HepG2 (cell line): ENCODE results near the gene TF. TPM values are rescaled to one million over a fixed set of nuclear protein-coding genes. Genes with fewer than 3 reads are reported as not detected.

Experiments
- ATM ChIP-seq: fragments of 450-650 bp; IDR thresholded peaks from 2 replicates; pipeline ENCODE4 v1.7.1; 2017; ENCODE audit warnings: mild to moderate bottlenecking, borderline replicate concordance
- CREM ChIP-seq, 2 experiments: sonication (generic) in 1 of 2; formaldehyde crosslinking in 1 of 2; IDR thresholded peaks; 2 replicates each; pipeline versions ENCODE4 v1.4.0 to v1.6.1; 2016 to 2020; ENCODE audit warnings: antibody characterized with exemption in 1 of 2, mild to moderate bottlenecking in 1 of 2, missing genetic modification reagents in 1 of 2
- FOXC1 ChIP-seq: sonication (generic); formaldehyde crosslinking; IDR thresholded peaks from 2 replicates; pipeline ENCODE4 v1.8.0; 2022; ENCODE audit warnings: mild to moderate bottlenecking, missing genetic modification reagents, borderline replicate concordance
- GMEB2 ChIP-seq: IDR thresholded peaks from 2 replicates; pipeline ENCODE4 v1.6.1; 2016; ENCODE audit warnings: missing biosample characterization, missing genetic modification reagents, low read depth
- IRF1 ChIP-seq: sonication (generic); formaldehyde crosslinking; IDR thresholded peaks from 2 replicates; pipeline ENCODE4 v1.4.0; 2020; ENCODE audit warnings: low read depth, mild to moderate bottlenecking, missing genetic modification reagents
- KDM5B ChIP-seq: sonication (generic); formaldehyde crosslinking; IDR thresholded peaks from 2 replicates; pipeline ENCODE4 v1.4.0; 2020; ENCODE audit warnings: missing genetic modification reagents, mild to moderate bottlenecking, borderline replicate concordance
- NCOA2 ChIP-seq: sonication (generic); formaldehyde crosslinking; IDR thresholded peaks from 2 replicates; pipeline ENCODE4 v1.8.0; 2022; ENCODE audit warnings: inconsistent platforms
- RBM39 ChIP-seq: fragments of 200-400 bp; formaldehyde crosslinking; IDR thresholded peaks from one replicate; pipeline ENCODE4 v1.6.1; 2018; ENCODE audit warnings: antibody characterized with exemption, mild to moderate bottlenecking, low read depth, low read length; ENCODE audit not compliant: poor library complexity, severe bottlenecking
- SKIL ChIP-seq: sonication (generic); formaldehyde crosslinking; IDR thresholded peaks from 2 replicates; pipeline ENCODE4 v1.8.0; 2022; ENCODE audit warnings: missing genetic modification reagents, mild to moderate bottlenecking, moderate library complexity, borderline replicate concordance
- SRSF9 ChIP-seq: fragments of 200-400 bp; formaldehyde crosslinking; IDR thresholded peaks from 2 replicates; pipeline ENCODE4 v1.6.1; 2018; ENCODE audit warnings: borderline replicate concordance, mild to moderate bottlenecking, low read depth, low read length; ENCODE audit not compliant: insufficient read depth, poor library complexity, severe bottlenecking
- SYNCRIP ChIP-seq: fragments of 200-400 bp; formaldehyde crosslinking; IDR thresholded peaks from 2 replicates; pipeline ENCODE4 v1.6.1; 2018; ENCODE audit warnings: mild to moderate bottlenecking, low read depth, low read length; ENCODE audit not compliant: insufficient read depth
- TEF ChIP-seq: sonication (generic); formaldehyde crosslinking; IDR thresholded peaks from 2 replicates; pipeline ENCODE4 v1.5.0; 2020; ENCODE audit warnings: missing genetic modification reagents
- TP53 ChIP-seq: sonication (generic); formaldehyde crosslinking; conservative IDR thresholded peaks from 2 replicates; pipeline ENCODE4 v1.4.0; 2020; ENCODE audit warnings: missing genetic modification reagents
- XBP1 ChIP-seq: sonication (generic); formaldehyde crosslinking; IDR thresholded peaks from 2 replicates; pipeline ENCODE4 v1.5.0; 2020; ENCODE audit warnings: missing genetic modification reagents
- YY1 ChIP-seq: IDR thresholded peaks from 2 replicates; pipeline ENCODE4 v1.6.1; 2011; ENCODE audit warnings: low read length, low read depth, moderate library complexity, mild to moderate bottlenecking; ENCODE audit not compliant: insufficient read depth, insufficient replicate concordance
- ZFP36 ChIP-seq: fragments of 150-350 bp; IDR thresholded peaks from 2 replicates; pipeline ENCODE4 v1.6.1; 2018; ENCODE audit warnings: borderline replicate concordance, low read length, low read depth; ENCODE audit not compliant: partially characterized antibody
- ZFP36L2 ChIP-seq: sonication (generic); formaldehyde crosslinking; IDR thresholded peaks from 2 replicates; pipeline ENCODE4 v1.4.0; 2020; ENCODE audit warnings: missing genetic modification reagents
- ZNF10 ChIP-seq: sonication (generic); formaldehyde crosslinking; IDR thresholded peaks from 2 replicates; pipeline ENCODE4 v1.4.0; 2020; ENCODE audit warnings: mild to moderate bottlenecking, low read depth, missing genetic modification reagents, borderline replicate concordance
- ZNF260 ChIP-seq: sonication (generic); formaldehyde crosslinking; IDR thresholded peaks from 2 replicates; pipeline ENCODE4 v1.4.0; 2020; ENCODE audit warnings: missing genetic modification reagents, low read depth, mild to moderate bottlenecking, borderline replicate concordance
- ZNF275 ChIP-seq: sonication (generic); formaldehyde crosslinking; IDR thresholded peaks from 2 replicates; pipeline ENCODE4 v1.8.0; 2022; ENCODE audit warnings: missing genetic modification reagents, mild to moderate bottlenecking, inconsistent platforms, borderline replicate concordance
- ZNF432 ChIP-seq: sonication (generic); formaldehyde crosslinking; IDR thresholded peaks from 2 replicates; pipeline ENCODE4 v1.5.0; 2020; ENCODE audit warnings: missing genetic modification reagents, mild to moderate bottlenecking, borderline replicate concordance
- ZNF441 ChIP-seq: sonication (generic); formaldehyde crosslinking; IDR thresholded peaks from 2 replicates; pipeline ENCODE4 v1.7.0; 2021; ENCODE audit warnings: missing genetic modification reagents, borderline replicate concordance
- ZSCAN12 ChIP-seq: sonication (generic); formaldehyde crosslinking; IDR thresholded peaks from 2 replicates; pipeline ENCODE4 v1.9.0; 2021; ENCODE audit warnings: mild to moderate bottlenecking, missing genetic modification reagents
- polyA plus RNA-seq, 8 experiments: library from polyadenylated mRNA; depleted of rRNA in 3 of 8; stranded (reverse) in 7 of 8; unstranded in 1 of 8; fragments of >200 nt; fragmentation: Illumina TruSeq in 4 of 8; extraction: Trizol in 4 of 8; gene quantifications; 2 replicates each; pipeline versions ENCODE4 v1.2.1 to v1.2.3, GENCODE V29; 2011 to 2016; ENCODE audit warnings: low read depth in 4 of 8, missing spikeins in 1 of 8, mixed read lengths in 1 of 8; ENCODE audit not compliant: insufficient read depth in 1 of 8
- total RNA-seq, 5 experiments: library from RNA; depleted of rRNA; stranded (reverse); fragments of >200 nt; fragmentation: Illumina TruSeq; extraction: Trizol; gene quantifications; 2 replicates each; pipeline ENCODE4 v1.2.3, GENCODE V29; 2016; ENCODE audit warnings: low read depth in 1 of 5

The TF gene
- total and polyA plus RNA-seq, 2 of the 13 experiments (the other 11 are each of a cell fraction or from before 2014, with no cell fraction given): 10,074 to 11,821 TPM

- TF ChIP-seq SKIL (CRISPR knock-in tag): peak; percentile 74
- TF ChIP-seq YY1: no peak
- TF ChIP-seq GMEB2: no peak
- peak; percentile 81; the same call in 1 of the 2 replicates for TF ChIP-seq CREM (IDR thresholded peaks at IDR 0.05)
- TF ChIP-seq CREM (CRISPR knock-in tag; IDR thresholded peaks at IDR 0.05): no peak
- TF ChIP-seq ZNF10 (CRISPR knock-in tag): no peak
- TF ChIP-seq ATM: no peak
- no peak for TF ChIP-seq SYNCRIP
- TF ChIP-seq TEF (CRISPR knock-in tag): no peak
- no peak for TF ChIP-seq IRF1 (CRISPR knock-in tag)
- TF ChIP-seq ZSCAN12 (CRISPR knock-in tag): no peak
- TF ChIP-seq ZNF432 (CRISPR knock-in tag): no peak
- no peak for TF ChIP-seq ZNF275 (CRISPR knock-in tag)
- no peak for TF ChIP-seq SRSF9
- TF ChIP-seq RBM39: no peak
- no peak for TF ChIP-seq ZFP36L2 (CRISPR knock-in tag)
- no peak for TF ChIP-seq XBP1 (CRISPR knock-in tag)
- no peak for TF ChIP-seq FOXC1 (CRISPR knock-in tag)
- no peak for TF ChIP-seq ZNF260
- TF ChIP-seq NCOA2 (CRISPR knock-in tag): peak; percentile 87
- TF ChIP-seq ZNF441: 0 out of 2 replicates have a peak, but pooled peaks have one; percentile 44
- no peak for TF ChIP-seq KDM5B (CRISPR knock-in tag)
- no peak for TF ChIP-seq ZFP36
- TF ChIP-seq TP53 (CRISPR knock-in tag): no peak
Observed at GRCh38 chr3:133733226-133733625, 13.0 kb upstream of the TF start (continued).
